ENCODE results near the gene CRLF1. TPM values are rescaled to one million over a fixed set of nuclear protein-coding genes. Genes with fewer than 3 reads are reported as not detected.

Gene CRLF1
- polyA plus RNA-seq, 3 donors = 0.19 TPM; not detected in 2

DNA sequence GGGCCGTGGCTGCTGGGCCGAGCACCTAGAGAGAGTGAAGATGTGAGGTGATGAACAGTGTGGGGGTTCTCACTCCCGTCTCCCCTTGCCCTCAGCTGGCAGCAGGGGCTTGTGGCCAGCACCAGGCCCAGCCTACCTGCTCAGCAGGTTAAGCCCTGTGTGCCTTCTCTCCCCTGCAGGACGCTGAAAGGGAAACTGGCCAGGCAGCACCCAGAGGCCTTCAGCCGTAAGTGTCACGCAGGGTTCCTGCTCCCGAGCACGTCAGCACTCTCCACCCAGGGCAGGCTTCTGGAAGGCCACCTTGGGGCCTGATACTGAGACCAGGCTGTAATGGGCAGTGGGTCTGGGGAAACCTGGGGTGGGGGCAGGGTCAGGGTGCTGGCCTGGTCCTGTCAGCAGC lies 39.6 kb downstream of the CRLF1 start:
- H3K9me3 Mint-ChIP-seq = peaks cover 0 to 2% (median 0%) of the 10 kb centered on the region in 7 donors
- H3K27me3 Mint-ChIP-seq (ENCODE audit: low read depth in 3 of 3) = peaks cover 0 to 4% (median 2%) of the 10 kb centered on the region in 3 donors
- peaks cover 6% of the 10 kb centered on the region for H3K4me1 Mint-ChIP-seq
- Histone ChIP-seq H3K4me1 (ENCODE audit: control insufficient read depth in 1 of 2, insufficient read depth in 2 of 2, low read length in 2 of 2) (peaks cover 7% of the 10 kb centered on the region in 2 donors), H3K36me3 (replicated peaks in 1 of 2; ENCODE audit: control insufficient read depth in 1 of 2, insufficient read depth in 2 of 2, low read length in 2 of 2) (peaks cover 71 to 76% of the 10 kb centered on the region in 2 donors), H4K20me1 (ENCODE audit: insufficient read depth, low read length) (no peaks in the 10 kb centered on the region), H2AFZ (ENCODE audit: insufficient read depth, low read depth, low read length, poor library complexity, severe bottlenecking) (no peak overlapping the region), H3K27ac (ENCODE audit: low read depth in 1 of 2, low read length in 2 of 2) (no peak overlapping the region), H3K9me3 (replicated peaks in 1 of 2; ENCODE audit: control insufficient read depth in 1 of 2, insufficient read depth in 1 of 2, low read length in 2 of 2) (no peaks in the 10 kb centered on the region), H3K27me3 (ENCODE audit: control insufficient read depth in 2 of 2, insufficient read depth in 2 of 2, low read length in 2 of 2) (no peaks in the 10 kb centered on the region), H3K4me3 (replicated peaks in 1 of 3; ENCODE audit: low read depth in 2 of 3, low read length in 3 of 3) (no peak overlapping the region), H3K79me2 (ENCODE audit: insufficient read depth, low read length) (peaks cover 6% of the 10 kb centered on the region), H3K4me2 (replicated peaks; ENCODE audit: extremely low read depth, low read length, poor library complexity, severe bottlenecking) (no peak overlapping the region), H3K9ac (ENCODE audit: insufficient read depth, low read length, poor library complexity, severe bottlenecking) (no peak overlapping the region)
- H3K4me3 Mint-ChIP-seq = no peak overlapping the region
- TF ChIP-seq, protein P1, sequence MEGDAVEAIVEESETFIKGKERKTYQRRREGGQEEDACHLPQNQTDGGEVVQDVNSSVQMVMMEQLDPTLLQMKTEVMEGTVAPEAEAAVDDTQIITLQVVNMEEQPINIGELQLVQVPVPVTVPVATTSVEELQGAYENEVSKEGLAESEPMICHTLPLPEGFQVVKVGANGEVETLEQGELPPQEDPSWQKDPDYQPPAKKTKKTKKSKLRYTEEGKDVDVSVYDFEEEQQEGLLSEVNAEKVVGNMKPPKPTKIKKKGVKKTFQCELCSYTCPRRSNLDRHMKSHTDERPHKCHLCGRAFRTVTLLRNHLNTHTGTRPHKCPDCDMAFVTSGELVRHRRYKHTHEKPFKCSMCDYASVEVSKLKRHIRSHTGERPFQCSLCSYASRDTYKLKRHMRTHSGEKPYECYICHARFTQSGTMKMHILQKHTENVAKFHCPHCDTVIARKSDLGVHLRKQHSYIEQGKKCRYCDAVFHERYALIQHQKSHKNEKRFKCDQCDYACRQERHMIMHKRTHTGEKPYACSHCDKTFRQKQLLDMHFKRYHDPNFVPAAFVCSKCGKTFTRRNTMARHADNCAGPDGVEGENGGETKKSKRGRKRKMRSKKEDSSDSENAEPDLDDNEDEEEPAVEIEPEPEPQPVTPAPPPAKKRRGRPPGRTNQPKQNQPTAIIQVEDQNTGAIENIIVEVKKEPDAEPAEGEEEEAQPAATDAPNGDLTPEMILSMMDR (IDR thresholded peaks at IDR 0.05) = no peak
- no peak for DNase-seq
- no peak overlapping the region for H3K27ac Mint-ChIP-seq
- intact Hi-C loops (cut with micrococcal nuclease) = loop anchor here in 1 of 2 donors (5.0 kb wide), 1 partner anchor 40 kb away; no protein-coding TSS in a partner anchor
- H3K36me3 Mint-ChIP-seq = peaks cover 67 to 80% of the 10 kb centered on the region in 2 donors
- 95% methylated on average over 8 of the region's 8 CpGs for WGBS (ENCODE audit: insufficient coverage)

DNA sequence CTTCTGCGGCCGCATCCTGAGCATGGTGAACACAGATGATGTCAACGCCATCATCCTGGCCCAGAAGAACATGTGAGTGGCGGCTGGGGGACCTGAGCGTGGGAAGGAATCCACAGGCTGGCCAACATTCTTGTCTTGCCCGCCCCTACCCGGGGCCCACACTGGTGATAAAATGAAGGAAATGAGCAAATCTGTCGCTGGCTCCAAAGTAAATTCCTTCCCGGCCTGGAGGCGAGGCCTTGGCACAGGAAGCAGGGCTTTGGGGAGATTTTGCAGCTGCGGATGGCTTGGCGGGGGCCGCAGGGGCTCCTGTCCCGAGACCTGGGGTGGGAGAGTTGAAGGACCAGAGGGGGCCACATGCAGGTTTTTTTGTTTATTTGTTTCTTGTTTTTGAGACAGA lies 44.5 kb downstream of the CRLF1 start:
- no peak for DNase-seq
- Histone ChIP-seq H3K27ac (ENCODE audit: low read depth in 1 of 2, low read length in 2 of 2) (peak overlapping the region in 1 of 2 donors; percentile 41), H3K4me3 (replicated peaks in 1 of 3; ENCODE audit: low read depth in 2 of 3, low read length in 3 of 3) (no peak overlapping the region), H2AFZ (ENCODE audit: insufficient read depth, low read depth, low read length, poor library complexity, severe bottlenecking) (no peak overlapping the region), H3K36me3 (replicated peaks in 1 of 2; ENCODE audit: control insufficient read depth in 1 of 2, insufficient read depth in 2 of 2, low read length in 2 of 2) (peaks cover 53 to 58% of the 10 kb centered on the region in 2 donors), H3K9ac (ENCODE audit: insufficient read depth, low read length, poor library complexity, severe bottlenecking) (no peak overlapping the region), H3K4me2 (replicated peaks; ENCODE audit: extremely low read depth, low read length, poor library complexity, severe bottlenecking) (no peak overlapping the region), H3K79me2 (ENCODE audit: insufficient read depth, low read length) (peaks cover 38% of the 10 kb centered on the region), H3K9me3 (replicated peaks in 1 of 2; ENCODE audit: control insufficient read depth in 1 of 2, insufficient read depth in 1 of 2, low read length in 2 of 2) (no peaks in the 10 kb centered on the region), H4K20me1 (ENCODE audit: insufficient read depth, low read length) (no peaks in the 10 kb centered on the region), H3K27me3 (ENCODE audit: control insufficient read depth in 2 of 2, insufficient read depth in 2 of 2, low read length in 2 of 2) (no peaks in the 10 kb centered on the region), H3K4me1 (ENCODE audit: control insufficient read depth in 1 of 2, insufficient read depth in 2 of 2, low read length in 2 of 2) (peaks cover 14 to 17% of the 10 kb centered on the region in 2 donors)
- Mint-ChIP-seq H3K27me3 (ENCODE audit: low read depth in 3 of 3) (peaks cover 0 to 2% (median 2%) of the 10 kb centered on the region in 3 donors), H3K4me1 (peaks cover 16% of the 10 kb centered on the region), H3K27ac (no peak overlapping the region), H3K9me3 (no peaks in the 10 kb centered on the region), H3K36me3 (peaks cover 51 to 58% of the 10 kb centered on the region in 2 donors), H3K4me3 (no peak overlapping the region)
- TF ChIP-seq, protein P1 (IDR thresholded peaks at IDR 0.05) = no peak
- 96% methylated on average over 14 of the region's 14 CpGs for WGBS (ENCODE audit: insufficient coverage)
- intact Hi-C loops (cut with micrococcal nuclease) = no loop called here

Measured in CD14-positive monocyte (primary cell).